HepG2 (cell line): Measurements from ENCODE around the gene GTF2F1. TPM values are rescaled to one million over a fixed set of nuclear protein-coding genes. Genes with fewer than 3 reads are reported as not detected.

Source experiments
- ARID5B ChIP-seq: IDR thresholded peaks from 2 replicates; pipeline ENCODE4 v1.4.0; 2020; ENCODE audit warnings: mild to moderate bottlenecking, missing genetic modification reagents
- CBX1 ChIP-seq: IDR thresholded peaks from one replicate; pipeline ENCODE4 v1.6.1; 2016; ENCODE audit warnings: antibody characterized with exemption, low read depth
- ELF4 ChIP-seq: sonication (generic); formaldehyde crosslinking; IDR thresholded peaks from 2 replicates; pipeline ENCODE4 v1.5.0; 2020; ENCODE audit warnings: missing genetic modification reagents, mild to moderate bottlenecking, moderate library complexity, borderline replicate concordance
- EP300 ChIP-seq, 3 experiments: sonication (generic) in 1 of 3; formaldehyde crosslinking in 1 of 3; IDR thresholded peaks; 2 replicates each; pipeline versions ENCODE4 v1.5.1 to v1.6.1; 2011 to 2020; ENCODE audit warnings: low read depth in 2 of 3, low read length in 2 of 3, borderline replicate concordance in 1 of 3, improper control_type of control experiment in 1 of 3, mild to moderate bottlenecking in 1 of 3, missing genetic modification reagents in 1 of 3, moderate library complexity in 1 of 3
- KLF12 ChIP-seq: sonication (generic); formaldehyde crosslinking; IDR thresholded peaks from 2 replicates; pipeline ENCODE4 v1.4.0; 2020; ENCODE audit warnings: missing genetic modification reagents, borderline replicate concordance
- MXD4 ChIP-seq: IDR thresholded peaks from 2 replicates; pipeline ENCODE4 v1.6.1; 2016; ENCODE audit warnings: mild to moderate bottlenecking, missing biosample characterization, missing genetic modification reagents
- NAIF1 ChIP-seq: sonication (generic); formaldehyde crosslinking; IDR thresholded peaks from 2 replicates; pipeline ENCODE4 v1.5.0; 2020; ENCODE audit warnings: mild to moderate bottlenecking, missing genetic modification reagents, borderline replicate concordance
- PHF8 ChIP-seq: sonication (generic); formaldehyde crosslinking; IDR thresholded peaks from 2 replicates; pipeline ENCODE4 v1.5.0; 2020; ENCODE audit warnings: missing genetic modification reagents
- RFX1 ChIP-seq: fragments of 450-650 bp; IDR thresholded peaks from 2 replicates; pipeline ENCODE4 v1.6.1; 2017
- RFX3 ChIP-seq: IDR thresholded peaks from 2 replicates; pipeline ENCODE4 v1.6.1; 2016; ENCODE audit warnings: missing biosample characterization, missing genetic modification reagents
- SOX5 ChIP-seq: IDR thresholded peaks from 2 replicates; pipeline ENCODE4 v1.6.1; 2016; ENCODE audit warnings: borderline replicate concordance
- TBX2 ChIP-seq: sonication (generic); formaldehyde crosslinking; IDR thresholded peaks from 2 replicates; pipeline ENCODE4 v1.5.0; 2020; ENCODE audit warnings: missing genetic modification reagents, mild to moderate bottlenecking, borderline replicate concordance
- TEAD3 ChIP-seq: optimal IDR thresholded peaks from 2 replicates; pipeline ENCODE3; 2016; ENCODE audit warnings: borderline replicate concordance
- ZFP91 ChIP-seq: sonication (generic); formaldehyde crosslinking; IDR thresholded peaks from 2 replicates; pipeline ENCODE4 v1.9.0; 2022; ENCODE audit warnings: missing genetic modification reagents, mild to moderate bottlenecking, borderline replicate concordance
- ZNF772 ChIP-seq: sonication (generic); formaldehyde crosslinking; IDR thresholded peaks from 2 replicates; pipeline ENCODE4 v1.5.0; 2020; ENCODE audit warnings: mild to moderate bottlenecking, missing genetic modification reagents
- polyA plus RNA-seq, 8 experiments: library from polyadenylated mRNA; depleted of rRNA in 3 of 8; stranded (reverse) in 7 of 8; unstranded in 1 of 8; fragments of >200 nt; fragmentation: Illumina TruSeq in 4 of 8; extraction: Trizol in 4 of 8; gene quantifications; 2 replicates each; pipeline versions ENCODE4 v1.2.1 to v1.2.3, GENCODE V29; 2011 to 2016; ENCODE audit warnings: low read depth in 4 of 8, missing spikeins in 1 of 8, mixed read lengths in 1 of 8; ENCODE audit not compliant: insufficient read depth in 1 of 8
- total RNA-seq, 5 experiments: library from RNA; depleted of rRNA; stranded (reverse); fragments of >200 nt; fragmentation: Illumina TruSeq; extraction: Trizol; gene quantifications; 2 replicates each; pipeline ENCODE4 v1.2.3, GENCODE V29; 2016; ENCODE audit warnings: low read depth in 1 of 5
- TF ChIP-seq, protein P1 (sequence below): sonication (generic); formaldehyde crosslinking; IDR thresholded peaks from 2 replicates; pipeline ENCODE4 v1.4.0; 2020; ENCODE audit warnings: mild to moderate bottlenecking, missing genetic modification reagents, borderline replicate concordance
- TF ChIP-seq, protein P2 (sequence below): sonication (generic); formaldehyde crosslinking; IDR thresholded peaks from 2 replicates; pipeline ENCODE4 v1.4.0; 2020; ENCODE audit warnings: mild to moderate bottlenecking, low read depth, missing genetic modification reagents

GTF2F1 gene
- total and polyA plus RNA-seq, 2 of the 13 experiments (the other 11 are each of a cell fraction or from before 2014, with no cell fraction given) = 27.8 to 34.1 TPM

DNA sequence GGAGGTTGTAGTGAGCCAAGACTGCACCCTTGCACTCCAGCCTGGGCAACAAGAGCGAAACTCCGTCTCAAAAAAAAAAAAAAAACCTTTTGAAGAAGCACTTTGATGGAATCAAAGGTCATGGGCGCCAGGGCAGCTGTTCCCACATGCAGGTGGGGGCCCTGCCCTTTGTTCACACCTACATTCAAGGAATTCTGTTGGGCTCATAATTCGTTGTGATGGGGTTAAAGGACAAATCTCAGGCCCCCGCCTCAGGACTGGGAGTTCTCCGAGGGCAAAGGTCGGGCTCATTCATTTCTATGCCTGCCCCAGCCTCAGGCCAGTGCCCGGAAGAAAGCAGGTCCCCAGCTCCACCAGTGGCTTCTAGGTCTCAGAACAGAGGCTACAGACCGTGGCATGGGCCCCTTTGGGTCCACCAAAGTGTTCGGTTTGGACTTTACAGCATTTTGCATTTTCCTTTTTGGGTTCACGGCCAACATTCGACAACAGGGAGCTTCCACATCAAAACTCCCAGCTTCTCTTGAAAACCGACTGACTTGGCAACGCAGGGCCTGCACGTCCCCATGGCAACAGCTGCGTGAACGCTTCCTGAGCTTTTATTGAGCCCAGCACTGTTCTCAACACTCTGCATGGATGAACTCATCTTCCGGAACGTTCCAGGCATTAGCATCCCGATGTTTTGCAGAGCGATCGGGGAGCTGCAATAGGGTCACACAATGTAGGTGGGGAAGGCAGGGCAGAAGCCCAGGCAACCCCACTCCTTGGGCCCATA lies 10.1 kb upstream of the GTF2F1 start (continued):
- TF ChIP-seq, protein P1, sequence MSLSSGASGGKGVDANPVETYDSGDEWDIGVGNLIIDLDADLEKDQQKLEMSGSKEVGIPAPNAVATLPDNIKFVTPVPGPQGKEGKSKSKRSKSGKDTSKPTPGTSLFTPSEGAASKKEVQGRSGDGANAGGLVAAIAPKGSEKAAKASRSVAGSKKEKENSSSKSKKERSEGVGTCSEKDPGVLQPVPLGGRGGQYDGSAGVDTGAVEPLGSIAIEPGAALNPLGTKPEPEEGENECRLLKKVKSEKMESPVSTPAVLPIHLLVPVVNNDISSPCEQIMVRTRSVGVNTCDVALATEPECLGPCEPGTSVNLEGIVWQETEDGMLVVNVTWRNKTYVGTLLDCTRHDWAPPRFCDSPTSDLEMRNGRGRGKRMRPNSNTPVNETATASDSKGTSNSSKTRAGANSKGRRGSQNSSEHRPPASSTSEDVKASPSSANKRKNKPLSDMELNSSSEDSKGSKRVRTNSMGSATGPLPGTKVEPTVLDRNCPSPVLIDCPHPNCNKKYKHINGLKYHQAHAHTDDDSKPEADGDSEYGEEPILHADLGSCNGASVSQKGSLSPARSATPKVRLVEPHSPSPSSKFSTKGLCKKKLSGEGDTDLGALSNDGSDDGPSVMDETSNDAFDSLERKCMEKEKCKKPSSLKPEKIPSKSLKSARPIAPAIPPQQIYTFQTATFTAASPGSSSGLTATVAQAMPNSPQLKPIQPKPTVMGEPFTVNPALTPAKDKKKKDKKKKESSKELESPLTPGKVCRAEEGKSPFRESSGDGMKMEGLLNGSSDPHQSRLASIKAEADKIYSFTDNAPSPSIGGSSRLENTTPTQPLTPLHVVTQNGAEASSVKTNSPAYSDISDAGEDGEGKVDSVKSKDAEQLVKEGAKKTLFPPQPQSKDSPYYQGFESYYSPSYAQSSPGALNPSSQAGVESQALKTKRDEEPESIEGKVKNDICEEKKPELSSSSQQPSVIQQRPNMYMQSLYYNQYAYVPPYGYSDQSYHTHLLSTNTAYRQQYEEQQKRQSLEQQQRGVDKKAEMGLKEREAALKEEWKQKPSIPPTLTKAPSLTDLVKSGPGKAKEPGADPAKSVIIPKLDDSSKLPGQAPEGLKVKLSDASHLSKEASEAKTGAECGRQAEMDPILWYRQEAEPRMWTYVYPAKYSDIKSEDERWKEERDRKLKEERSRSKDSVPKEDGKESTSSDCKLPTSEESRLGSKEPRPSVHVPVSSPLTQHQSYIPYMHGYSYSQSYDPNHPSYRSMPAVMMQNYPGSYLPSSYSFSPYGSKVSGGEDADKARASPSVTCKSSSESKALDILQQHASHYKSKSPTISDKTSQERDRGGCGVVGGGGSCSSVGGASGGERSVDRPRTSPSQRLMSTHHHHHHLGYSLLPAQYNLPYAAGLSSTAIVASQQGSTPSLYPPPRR (CRISPR knock-in tag) = peak; percentile 29; the same call in 1 of the 2 replicates
- TF ChIP-seq, protein P2, sequence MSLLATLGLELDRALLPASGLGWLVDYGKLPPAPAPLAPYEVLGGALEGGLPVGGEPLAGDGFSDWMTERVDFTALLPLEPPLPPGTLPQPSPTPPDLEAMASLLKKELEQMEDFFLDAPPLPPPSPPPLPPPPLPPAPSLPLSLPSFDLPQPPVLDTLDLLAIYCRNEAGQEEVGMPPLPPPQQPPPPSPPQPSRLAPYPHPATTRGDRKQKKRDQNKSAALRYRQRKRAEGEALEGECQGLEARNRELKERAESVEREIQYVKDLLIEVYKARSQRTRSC (CRISPR knock-in tag) = no peak
- peak; percentile 50; the same call in 1 of the 2 replicates for TF ChIP-seq SOX5 (CRISPR knock-in tag)
- TF ChIP-seq RFX3 (CRISPR knock-in tag) = peak; percentile 86
- no peak for TF ChIP-seq CBX1
- peak; percentile 81 for TF ChIP-seq RFX1
- peak; percentile 65; the same call in 1 of the 2 replicates for TF ChIP-seq ZNF772 (CRISPR knock-in tag)
- TF ChIP-seq ARID5B (CRISPR knock-in tag) = peak; percentile 59
- 0 out of 2 replicates have a peak, but pooled peaks have one; percentile 13 for TF ChIP-seq NAIF1 (CRISPR knock-in tag)
- TF ChIP-seq PHF8 (CRISPR knock-in tag) = no peak
- peak; percentile 97 for TF ChIP-seq TBX2 (CRISPR knock-in tag)
- TF ChIP-seq MXD4 (CRISPR knock-in tag) = no peak
- peak; percentile 44 for TF ChIP-seq TEAD3 (CRISPR knock-in tag)
- TF ChIP-seq ZFP91 (CRISPR knock-in tag) = peak; percentile 51; the same call in 1 of the 2 replicates
- peak; percentile 68; the same call in 1 of the 2 replicates for TF ChIP-seq ELF4 (CRISPR knock-in tag)
- TF ChIP-seq EP300 (IDR thresholded peaks at IDR 0.05; ENCODE audit: low read depth in 2 of 2, low read length in 2 of 2) = peak in 1 of 2 experiments; percentile 51; a peak in 1 of 4 replicates
- TF ChIP-seq EP300 (CRISPR knock-in tag; IDR thresholded peaks at IDR 0.05; ENCODE audit: borderline replicate concordance) = no peak
- peak; percentile 53; the same call in 1 of the 2 replicates for TF ChIP-seq KLF12 (CRISPR knock-in tag)
